ENCODE measurements around the gene STBD1.
A peak's percentile ranks its signal among the peaks of the same experiment; 100 is the strongest.

The STBD1 gene

GRCh38 chr4:76301068-76301774 lies 5.3 kb upstream of the STBD1 start:
- peak; percentile 91 for DNase-seq (ENCODE audit: low read depth)
- TF ChIP-seq POLR2A (IDR thresholded peaks at IDR 0.05; ENCODE audit: extremely low read depth, insufficient read length), result no peak
- TF ChIP-seq CTCF (IDR thresholded peaks at IDR 0.05; ENCODE audit: low read depth, low read length), result no peak
- TF ChIP-seq MAX (IDR thresholded peaks at IDR 0.05; ENCODE audit: low read depth, low read length), result no peak
- TF ChIP-seq MYC (IDR thresholded peaks at IDR 0.05; ENCODE audit: low read depth, low read length), result no peak
- H3K4me3 ChIP-seq (ENCODE audit: low read depth, low read length), result no peak overlapping the region

- DNase-seq (ENCODE audit: low read depth), result no peak
Measured at GRCh38 chr4:76301775-76302162, 4.8 kb upstream of the STBD1 start.

GRCh38 chr4:76302826-76303438 lies 3.6 kb upstream of the STBD1 start:
- TF ChIP-seq MYC (IDR thresholded peaks at IDR 0.05; ENCODE audit: low read depth, low read length) (no peak), CTCF (IDR thresholded peaks at IDR 0.05; ENCODE audit: low read depth, low read length) (no peak), MAX (IDR thresholded peaks at IDR 0.05; ENCODE audit: low read depth, low read length) (no peak), POLR2A (IDR thresholded peaks at IDR 0.05; ENCODE audit: extremely low read depth, insufficient read length) (no peak)
- DNase-seq (ENCODE audit: low read depth), result peak; percentile 81
- H3K4me3 ChIP-seq (ENCODE audit: low read depth, low read length), result no peak overlapping the region

More at GRCh38 chr4:76301775-76302162, 4.8 kb upstream of the STBD1 start:
- TF ChIP-seq POLR2A (IDR thresholded peaks at IDR 0.05; ENCODE audit: extremely low read depth, insufficient read length), result no peak
- no peak for TF ChIP-seq MAX (IDR thresholded peaks at IDR 0.05; ENCODE audit: low read depth, low read length)
- no peak for TF ChIP-seq MYC (IDR thresholded peaks at IDR 0.05; ENCODE audit: low read depth, low read length)
- TF ChIP-seq CTCF (IDR thresholded peaks at IDR 0.05; ENCODE audit: low read depth, low read length), result no peak
- no peak overlapping the region for H3K4me3 ChIP-seq (ENCODE audit: low read depth, low read length)

GRCh38 chr4:76305033-76305687 lies 1.4 kb upstream of the STBD1 start:
- DNase-seq (ENCODE audit: low read depth), result peak; percentile 53
- H3K4me3 ChIP-seq (ENCODE audit: low read depth, low read length), result peak overlapping the region; percentile 76
- no peak for TF ChIP-seq POLR2A (IDR thresholded peaks at IDR 0.05; ENCODE audit: extremely low read depth, insufficient read length)
- no peak for TF ChIP-seq CTCF (IDR thresholded peaks at IDR 0.05; ENCODE audit: low read depth, low read length)
- no peak for TF ChIP-seq MYC (IDR thresholded peaks at IDR 0.05; ENCODE audit: low read depth, low read length)
- no peak for TF ChIP-seq MAX (IDR thresholded peaks at IDR 0.05; ENCODE audit: low read depth, low read length)

- peak; percentile 32 for TF ChIP-seq CTCF (IDR thresholded peaks at IDR 0.05; ENCODE audit: low read depth, low read length)
- no peak for TF ChIP-seq MYC (IDR thresholded peaks at IDR 0.05; ENCODE audit: low read depth, low read length)
- no peak for TF ChIP-seq POLR2A (IDR thresholded peaks at IDR 0.05; ENCODE audit: extremely low read depth, insufficient read length)
- DNase-seq (ENCODE audit: low read depth), result peak; percentile 76
- H3K4me3 ChIP-seq (ENCODE audit: low read depth, low read length), result peak overlapping the region; percentile 76
Measured at GRCh38 chr4:76306882-76307659, 538 bp downstream of the STBD1 start.

All from NB4 (cell line).